KBM-7 (cell line): Measurements from ENCODE around the gene HOTAIR.
A peak's percentile ranks its signal among the peaks of the same experiment; 100 is the strongest.

Source experiments
- DNase-seq: peaks from one replicate; pipeline ENCODE4 v3.0.0-alpha.2; 2015
- in situ Hi-C: fragments of 300-500 bp; cut with MboI; formaldehyde crosslinking; loops from 2 replicates; pipeline ENCODE4 v1.14.3; 2020; ENCODE audit warnings: low sequenced_read_pairs, low pct_unique_long_range_greater_than_20kb, mixed read lengths

Gene HOTAIR

DNA sequence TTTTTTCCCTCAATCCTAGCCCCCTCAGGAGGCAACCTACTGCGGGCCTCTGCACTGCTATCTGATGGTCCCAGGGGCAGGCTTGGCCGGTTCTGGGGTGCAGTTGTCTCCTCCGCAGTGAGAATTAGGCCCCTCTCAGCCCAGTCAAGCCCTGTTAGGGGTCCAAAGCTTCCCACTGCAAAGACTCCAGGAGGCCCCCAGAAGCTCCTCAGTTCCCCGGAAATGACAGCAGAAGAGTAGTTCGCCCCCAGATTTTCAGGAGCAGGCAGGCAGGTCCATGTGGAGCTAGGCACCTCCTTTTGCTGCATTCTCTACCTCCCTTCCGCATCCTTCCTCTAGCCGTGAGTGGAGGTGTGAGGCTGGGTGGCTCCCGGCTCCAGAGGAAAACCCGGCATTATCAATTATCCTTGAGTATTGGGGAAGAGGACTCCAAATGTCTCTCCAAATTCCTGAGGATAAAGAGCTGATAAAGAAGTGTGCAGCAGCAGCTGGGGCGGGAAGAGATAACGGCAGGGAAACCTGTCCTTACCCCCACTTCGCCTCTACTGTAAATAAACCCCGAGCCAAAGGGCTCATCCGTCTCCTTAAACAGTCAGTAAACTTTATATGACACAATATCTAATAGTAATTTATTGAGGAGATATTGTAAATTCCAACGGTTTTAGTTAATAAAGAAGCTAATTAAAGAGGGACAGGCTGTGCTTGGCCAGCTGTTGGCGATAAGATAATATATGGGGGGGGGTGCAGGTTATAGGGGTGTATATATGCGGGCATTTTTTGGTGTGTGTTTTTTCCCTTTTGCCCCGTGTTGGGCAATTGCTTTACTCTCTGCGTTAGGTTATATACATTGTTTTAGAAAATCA lies 20.7 kb downstream of the HOTAIR start:
- in situ Hi-C loops: no loop called here
- DNase-seq: no peak

DNA sequence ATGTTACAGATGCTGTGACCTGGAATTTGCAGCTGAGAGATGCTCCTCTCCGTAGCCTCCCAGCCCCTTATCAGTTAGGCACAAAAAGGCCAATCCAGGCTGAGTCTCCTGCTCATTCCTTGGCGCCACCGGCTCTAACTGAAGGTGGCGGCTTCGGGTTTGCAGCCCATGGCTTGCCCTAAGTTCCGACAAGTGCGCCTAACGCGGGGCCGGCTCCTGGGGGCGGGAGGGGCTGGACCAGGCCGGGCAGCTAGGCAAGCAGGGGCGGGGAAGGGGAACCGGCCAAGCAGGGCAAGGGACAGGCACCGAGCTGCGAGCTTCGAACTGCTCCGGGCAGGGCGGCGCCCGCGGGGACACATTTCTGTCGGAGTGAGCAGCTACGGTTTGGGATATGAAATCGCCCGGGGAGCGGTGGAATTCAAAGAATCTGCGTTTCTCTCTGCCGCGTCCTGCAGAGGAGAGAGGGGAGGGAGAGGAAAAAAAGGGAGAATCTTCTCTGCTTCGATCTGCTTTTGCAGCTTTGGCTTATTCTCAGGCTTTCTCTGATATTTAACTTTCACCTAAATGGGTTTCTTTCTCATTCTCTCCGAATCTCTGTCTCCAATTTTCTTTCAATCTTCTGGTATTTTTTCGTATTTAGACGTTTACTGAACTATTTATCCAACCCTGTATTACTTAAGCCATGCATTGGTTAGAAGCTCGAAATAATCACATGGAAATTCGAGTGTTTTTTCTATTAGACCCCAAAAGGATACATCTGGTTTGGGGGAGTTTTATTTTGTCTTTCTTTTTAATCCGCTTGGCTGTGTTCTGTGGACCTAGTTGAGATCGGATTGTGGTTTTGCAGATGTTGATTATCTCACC lies 21.7 kb downstream of the HOTAIR start:
- in situ Hi-C loops: no loop called here
- DNase-seq: no peak

DNA sequence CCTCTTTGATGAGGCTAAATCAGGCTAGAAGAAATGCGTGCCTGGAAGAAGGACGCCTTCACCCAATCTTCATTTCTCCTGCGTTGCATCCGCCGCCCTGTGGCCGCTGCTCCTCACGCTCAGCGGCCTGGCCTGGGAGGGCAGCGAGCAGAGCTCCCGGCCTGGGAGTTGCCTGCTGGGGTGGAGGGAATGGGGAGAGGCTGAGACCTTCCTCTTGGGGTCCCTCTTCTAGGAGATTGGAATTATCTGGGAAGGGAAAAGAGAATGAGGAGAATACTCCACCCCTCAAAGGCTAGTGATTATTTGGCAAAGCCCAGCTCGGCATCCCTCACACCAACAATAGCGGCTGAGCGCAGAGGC lies 22.4 kb downstream of the HOTAIR start:
- no peak for DNase-seq

DNA sequence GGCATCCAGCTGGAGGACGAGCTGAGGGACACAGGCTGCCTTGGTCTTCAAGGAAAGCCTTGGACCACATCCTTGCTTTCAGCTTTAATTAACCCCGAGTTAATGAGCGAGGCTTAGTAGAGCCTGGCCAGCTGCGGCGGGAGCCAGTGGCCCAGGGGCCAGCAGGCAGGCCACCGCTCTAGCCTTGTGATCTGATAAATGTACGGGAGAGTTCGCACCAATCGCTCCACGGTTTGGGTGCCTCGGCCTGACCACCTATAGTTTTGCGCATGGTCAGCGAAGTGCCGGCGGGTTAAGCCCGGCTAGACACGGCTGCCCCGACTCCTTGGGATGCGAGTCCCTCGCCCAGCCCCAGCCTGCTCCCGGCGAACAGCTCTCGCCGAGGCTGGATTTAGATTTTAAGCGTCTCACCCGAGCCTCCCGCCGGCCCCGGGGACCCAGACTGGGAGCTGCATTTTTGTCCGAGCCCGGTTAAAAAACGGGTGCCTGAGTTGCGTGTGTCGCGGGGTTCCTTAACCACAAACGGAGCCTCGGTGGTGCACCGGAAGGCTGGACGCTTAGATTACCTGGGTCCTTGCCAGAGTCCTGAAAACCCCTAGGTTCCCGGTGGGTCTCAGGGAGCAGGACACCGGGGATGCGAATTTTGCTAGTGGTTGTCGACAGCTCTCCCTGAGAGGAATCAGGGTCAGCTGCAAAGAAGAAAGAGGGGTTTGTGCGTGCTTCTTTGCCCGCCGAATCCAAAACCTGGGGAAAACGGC lies 23.0 kb downstream of the HOTAIR start:
- in situ Hi-C loops: no loop called here
- no peak for DNase-seq

More for the DNA sequence above, 22.4 kb downstream of the HOTAIR start:
- in situ Hi-C loops: no loop called here

DNA sequence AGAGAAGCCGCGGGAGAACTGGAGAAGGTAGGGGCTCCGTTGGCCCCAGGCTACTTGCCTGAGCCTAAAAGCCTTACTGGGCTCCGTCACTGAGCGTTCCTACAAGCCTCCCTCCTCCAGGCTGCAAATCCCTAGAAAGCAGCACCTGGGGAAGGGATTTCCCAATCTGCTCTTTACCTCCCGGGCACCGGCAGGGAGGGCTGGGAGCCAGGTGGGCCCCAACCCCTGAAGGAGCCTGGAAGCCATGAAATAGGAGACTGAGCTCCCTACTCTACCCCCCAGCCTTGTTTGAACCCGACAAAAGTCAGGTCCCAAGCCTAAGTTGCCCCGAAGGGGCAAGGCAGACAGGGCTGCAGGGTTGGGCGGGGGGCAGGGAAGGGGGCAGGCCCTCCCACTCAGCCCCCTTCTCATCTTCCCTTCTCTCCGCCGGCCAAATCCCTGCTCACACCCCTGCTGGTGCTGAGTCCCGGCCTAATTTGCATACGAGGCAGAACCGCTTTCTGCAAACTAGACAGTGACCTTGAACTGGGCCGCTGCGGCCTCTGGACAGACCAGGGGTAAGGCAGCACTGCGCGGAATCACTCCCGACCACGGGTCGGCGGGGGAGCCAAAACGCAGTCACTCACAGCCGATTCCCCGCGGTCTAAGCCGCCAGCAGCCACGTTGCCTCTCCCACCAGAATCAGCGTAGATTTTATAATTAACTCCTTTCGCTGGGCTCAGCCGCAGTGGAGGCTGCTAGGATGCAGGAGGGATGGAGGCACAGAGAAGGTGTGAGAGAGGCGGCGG lies 23.8 kb downstream of the HOTAIR start:
- in situ Hi-C loops: no loop called here
- no peak for DNase-seq

DNA sequence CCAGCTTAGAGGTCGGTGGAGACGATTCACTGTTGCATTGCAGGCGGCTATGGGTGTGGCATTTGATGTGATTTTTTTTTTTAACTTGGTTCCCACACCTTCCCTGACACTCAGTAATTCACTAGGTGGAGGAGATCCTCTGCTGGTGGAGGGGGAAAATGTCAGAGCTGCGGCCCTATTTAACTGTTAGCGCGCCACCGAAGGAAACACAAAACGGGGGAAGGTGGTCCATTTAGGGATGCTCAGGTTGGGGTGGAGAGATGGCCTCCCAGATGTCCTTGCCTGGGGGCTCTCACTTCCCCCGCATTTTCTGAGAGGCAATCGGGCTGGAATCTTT lies 24.3 kb downstream of the HOTAIR start:
- no peak for DNase-seq
- in situ Hi-C loops: no loop called here

DNA sequence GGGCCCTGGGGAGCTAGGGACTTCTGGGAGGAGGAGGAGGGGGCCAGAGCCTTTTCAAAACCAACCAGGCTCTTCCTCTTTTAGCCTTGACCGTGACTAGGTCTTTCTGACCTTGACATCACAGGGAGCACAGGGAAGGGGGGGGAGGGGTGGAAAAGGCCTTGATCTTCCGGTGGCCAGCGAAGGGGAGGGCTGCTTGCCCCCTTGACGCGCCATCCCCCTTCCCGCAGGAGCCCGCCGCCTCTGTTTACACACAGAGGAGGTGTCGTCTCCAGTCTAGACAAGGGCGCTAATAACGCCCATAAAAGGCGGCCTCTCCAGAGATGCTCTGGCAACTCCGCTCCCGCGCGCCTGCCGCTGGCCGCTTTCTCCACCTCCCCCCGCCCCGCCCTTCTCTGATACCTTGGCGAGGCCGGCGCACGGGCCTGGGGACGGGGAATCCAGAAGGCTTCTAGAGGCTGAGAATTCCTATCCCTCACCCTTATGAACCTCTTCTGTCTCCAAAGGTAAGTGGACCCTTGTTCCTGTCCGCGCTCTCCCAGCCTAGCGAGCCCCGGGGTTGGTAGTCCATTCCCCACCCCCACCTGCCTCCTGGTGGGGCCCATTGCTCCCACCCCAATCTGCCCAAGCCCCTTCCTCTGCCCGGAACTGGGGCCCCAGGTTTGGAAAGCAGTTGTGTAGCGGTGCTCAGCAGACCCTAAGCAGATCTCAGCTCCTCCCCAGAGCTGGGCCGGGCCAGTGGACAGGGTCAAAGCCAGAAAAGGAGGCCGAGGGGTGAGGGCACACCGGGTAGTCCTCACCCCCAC lies 24.9 kb downstream of the HOTAIR start:
- no peak for DNase-seq
- in situ Hi-C loops: no loop called here

DNA sequence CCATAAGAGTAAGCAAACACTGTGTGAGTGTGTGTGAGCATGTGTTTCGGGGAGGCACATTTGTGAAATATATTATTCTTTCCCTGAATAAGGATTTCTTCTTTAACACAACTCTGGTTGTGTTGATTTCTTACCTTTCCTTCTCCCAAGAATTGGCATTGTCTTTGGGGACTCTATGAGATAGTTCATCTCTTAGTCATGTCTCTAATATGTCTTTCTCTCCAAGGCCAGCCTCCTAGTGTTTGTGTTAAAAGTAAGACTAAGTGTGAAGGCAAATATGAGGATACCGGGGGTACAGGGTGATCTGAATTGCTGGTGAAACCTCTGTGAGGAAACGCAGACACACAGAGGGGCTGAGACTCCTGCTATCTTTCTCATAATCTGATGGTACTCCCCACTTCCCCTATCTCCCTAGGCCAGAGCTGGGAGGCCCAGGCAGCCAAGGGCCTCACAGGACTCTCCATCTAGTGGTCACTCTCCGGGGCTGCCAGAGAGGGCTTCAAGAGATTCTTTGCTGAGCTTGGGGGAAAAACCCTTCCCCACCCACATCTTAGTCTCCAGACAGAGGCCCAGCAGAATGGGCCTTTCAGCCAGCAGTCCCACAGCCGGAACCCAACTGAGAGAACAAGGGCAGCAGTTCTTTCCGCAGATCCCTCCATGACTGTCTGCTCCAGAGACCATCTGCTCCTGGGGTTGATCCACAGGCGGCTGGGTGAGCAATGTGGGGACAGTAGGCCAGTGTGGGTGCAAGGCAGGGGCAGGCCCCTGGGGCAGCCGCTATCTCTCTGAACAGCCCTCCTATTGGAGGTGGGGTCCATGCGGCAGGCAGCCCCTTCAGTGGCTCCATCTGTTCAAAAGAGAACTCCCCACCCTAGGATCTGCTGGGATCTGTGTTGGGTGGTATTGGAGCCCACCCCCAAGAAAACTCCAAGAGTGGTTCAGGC lies 25.8 kb downstream of the HOTAIR start:
- peak; percentile 49 for DNase-seq
- in situ Hi-C loops: no loop called here

DNA sequence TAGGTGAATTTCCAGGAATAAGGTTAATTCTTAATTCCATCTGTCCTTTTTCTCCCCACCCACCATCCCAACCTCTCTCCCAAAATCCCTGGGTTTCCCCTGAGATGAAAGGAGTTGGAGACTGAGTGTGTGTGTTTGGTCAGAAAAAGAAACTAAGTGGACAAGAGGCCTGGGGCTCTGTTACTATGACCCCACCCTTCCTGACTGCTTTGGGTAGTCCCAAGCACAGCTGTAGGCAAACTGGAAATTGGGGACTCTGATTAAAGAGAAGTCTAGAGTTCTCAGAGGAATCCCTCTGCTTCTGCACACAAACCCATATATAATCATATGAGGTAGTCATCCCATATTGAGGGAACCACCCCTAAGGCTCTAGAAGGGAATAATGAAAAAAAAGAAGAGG lies 27.0 kb downstream of the HOTAIR start:
- in situ Hi-C loops: no loop called here
- no peak for DNase-seq

DNA sequence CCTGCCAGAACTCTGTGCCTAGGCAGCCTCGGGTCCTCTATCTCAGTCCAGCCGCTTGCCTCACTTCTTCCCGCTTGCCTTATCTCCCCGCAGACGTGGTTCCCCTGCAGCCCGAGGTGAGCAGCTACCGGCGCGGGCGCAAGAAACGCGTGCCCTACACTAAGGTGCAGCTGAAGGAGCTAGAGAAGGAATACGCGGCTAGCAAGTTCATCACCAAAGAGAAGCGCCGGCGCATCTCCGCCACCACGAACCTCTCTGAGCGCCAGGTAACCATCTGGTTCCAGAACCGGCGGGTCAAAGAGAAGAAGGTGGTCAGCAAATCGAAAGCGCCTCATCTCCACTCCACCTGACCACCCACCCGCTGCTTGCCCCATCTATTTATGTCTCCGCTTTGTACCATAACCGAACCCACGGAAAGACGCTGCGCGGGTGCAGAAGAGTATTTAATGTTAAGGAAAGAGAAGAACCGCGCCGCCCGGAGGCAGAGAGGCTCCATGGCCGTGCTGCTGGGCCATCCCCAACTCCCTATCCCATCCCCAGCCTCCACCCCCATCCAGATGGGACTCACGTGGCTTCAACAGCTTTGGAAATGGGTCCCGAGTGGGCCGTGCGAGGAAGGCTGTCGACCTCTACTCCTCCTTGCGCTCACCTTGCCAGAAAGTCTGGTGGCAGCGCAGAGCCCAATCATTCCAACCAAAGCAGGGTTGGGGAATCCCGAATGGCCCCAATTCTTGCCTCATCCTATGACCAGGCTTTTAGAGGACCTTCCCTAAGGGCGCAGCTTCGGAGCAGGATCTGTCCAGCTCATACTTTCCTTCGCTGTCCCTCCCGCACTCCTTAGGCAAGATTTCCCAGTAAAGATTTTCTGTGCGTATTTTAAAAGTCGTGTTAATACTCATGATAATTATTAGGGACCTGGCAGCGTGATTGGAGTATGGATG lies 29.6 kb downstream of the HOTAIR start:
- no peak for DNase-seq
- in situ Hi-C loops: no loop called here

DNA sequence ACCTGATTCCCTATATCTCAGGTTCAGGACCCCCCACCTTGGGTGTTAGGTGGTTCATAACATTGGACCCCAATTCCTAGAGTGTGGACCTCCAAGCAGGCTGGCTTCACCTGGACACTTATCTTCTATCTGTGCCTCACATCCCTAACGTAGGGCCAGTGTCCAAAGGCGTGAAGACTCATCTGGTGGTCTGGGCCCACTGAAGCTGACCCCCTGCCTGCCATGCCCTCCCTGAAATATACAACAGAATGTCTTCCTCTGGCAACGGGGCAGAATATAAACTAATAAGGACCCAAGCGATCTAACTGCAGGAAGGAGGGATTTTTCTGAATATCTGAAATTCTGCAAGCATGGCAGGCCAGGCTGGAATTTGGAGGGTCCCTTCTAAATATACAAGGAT lies 30.5 kb downstream of the HOTAIR start:
- no peak for DNase-seq
- in situ Hi-C loops: no loop called here

DNA sequence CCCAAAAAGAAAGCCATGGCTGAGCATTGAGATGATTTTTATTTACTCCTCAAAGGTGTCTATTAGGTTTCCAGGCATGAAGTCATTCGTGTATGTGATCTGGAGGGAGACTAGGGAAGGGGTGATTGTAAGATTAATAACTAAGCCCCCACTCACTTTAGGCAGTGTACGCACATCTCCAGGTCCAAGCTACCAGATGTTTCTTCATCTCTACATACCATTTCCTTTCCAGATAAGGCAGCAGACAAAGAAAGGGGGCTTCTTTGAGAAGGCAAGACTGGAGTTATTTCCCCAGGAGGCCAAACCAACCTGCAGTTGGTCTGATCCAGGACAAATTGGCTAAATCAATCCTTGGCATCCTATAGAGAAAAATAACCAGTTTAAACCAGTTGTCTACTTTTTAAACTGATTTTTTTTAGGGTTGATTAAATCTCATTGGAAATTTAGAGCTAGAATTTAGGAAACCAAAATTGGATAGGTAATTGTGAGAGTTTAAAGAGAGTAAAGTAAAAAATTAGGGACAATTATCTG lies 32.2 kb downstream of the HOTAIR start:
- DNase-seq: no peak
- in situ Hi-C loops: no loop called here

DNA sequence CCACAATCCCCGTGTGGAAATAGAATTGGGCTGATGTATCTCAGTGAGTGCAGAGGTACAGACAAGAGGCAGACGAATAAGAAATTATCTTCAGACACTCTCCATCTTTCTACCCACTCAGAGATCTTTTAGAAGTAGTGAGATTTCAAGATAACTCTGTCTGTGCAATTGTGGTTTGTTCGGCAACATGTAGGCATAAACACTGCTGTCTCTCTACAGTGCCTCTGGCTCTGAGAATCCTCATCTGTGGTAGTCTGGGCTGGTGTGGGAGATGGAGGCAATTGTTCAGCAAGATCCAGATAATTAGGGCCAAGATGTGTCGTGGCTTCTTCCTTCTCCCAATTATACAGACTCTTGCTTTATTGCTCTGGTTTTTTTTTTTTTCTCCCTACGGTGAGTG lies 33.0 kb downstream of the HOTAIR start:
- no peak for DNase-seq
- in situ Hi-C loops: no loop called here

DNA sequence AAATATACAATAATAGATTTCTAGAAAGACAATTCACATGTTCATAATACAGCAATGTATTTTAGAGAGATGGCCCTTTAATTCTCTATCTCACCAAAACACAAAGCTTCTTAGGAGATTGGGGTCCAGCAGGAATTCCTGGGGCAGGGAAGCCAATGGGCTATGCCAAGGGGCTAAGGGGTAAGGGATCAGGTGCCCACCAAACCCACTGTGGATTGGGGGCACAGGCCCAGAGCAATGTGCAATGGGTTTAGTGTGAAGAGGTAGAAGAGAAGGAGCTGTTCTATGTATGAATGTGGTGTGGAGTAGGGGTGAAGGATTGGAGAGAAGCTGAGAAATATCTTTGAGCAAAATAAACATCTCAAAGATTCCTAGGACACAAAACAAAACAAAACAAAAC lies 33.6 kb downstream of the HOTAIR start:
- in situ Hi-C loops: no loop called here
- no peak for DNase-seq

DNA sequence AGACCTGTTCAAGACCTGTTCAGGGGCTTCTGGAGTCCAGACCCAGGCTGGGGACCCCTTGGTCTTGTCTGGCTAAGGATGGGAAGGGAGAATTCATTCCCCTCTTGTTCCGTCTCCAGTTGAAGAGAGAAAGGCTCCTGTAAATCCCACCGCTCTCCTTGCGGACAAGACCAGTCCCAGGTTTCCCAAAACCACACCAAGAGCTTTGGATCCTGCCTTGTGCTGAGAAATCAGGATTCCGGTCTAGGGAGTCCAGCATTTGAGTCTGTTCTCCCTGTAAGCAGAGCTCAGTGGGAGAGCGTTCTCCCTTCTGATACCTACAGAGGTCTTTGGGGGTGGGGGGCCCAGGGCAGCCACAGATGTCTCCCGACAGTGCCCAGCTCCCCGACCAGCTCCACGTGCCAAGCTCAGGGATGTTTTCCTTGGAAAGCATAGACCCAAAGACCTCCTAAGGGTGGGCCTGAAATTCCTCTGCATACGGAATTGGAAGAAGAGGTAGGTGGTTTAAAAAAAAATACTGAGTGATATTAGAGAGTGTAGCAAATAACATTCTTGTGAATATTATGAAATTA lies 34.2 kb downstream of the HOTAIR start:
- no peak for DNase-seq
- in situ Hi-C loops: no loop called here
